BJ (cell line): ENCODE measurements around the gene DYNC1LI1. TPM values are rescaled to one million over a fixed set of nuclear protein-coding genes. Genes with fewer than 3 reads are reported as not detected.

Experiments used
- CTCF ChIA-PET: fragments of 350-600 bp; formaldehyde crosslinking; extraction: SDS; loops from one replicate; lab custom pipeline; 2021; ENCODE audit warnings: antibody characterized with exemption, inconsistent platforms; lab: Yijun Ruan, JAX
- POLR2A ChIA-PET: fragments of 300-600 bp; sonication (Branson Sonifier 250); formaldehyde crosslinking; extraction: SDS; loops from one replicate; lab custom pipeline; 2021; ENCODE audit warnings: antibody characterized with exemption; lab: Charles Lee
- DNase-seq: peaks from one replicate; pipeline ENCODE4 v3.0.0-alpha.2; 2011; ENCODE audit warnings: low read depth
- H3K27me3 ChIP-seq: 2 replicates; pipeline ENCODE4 v1.6.0; 2011; ENCODE audit warnings: low read length; ENCODE audit not compliant: control insufficient read depth, insufficient read depth
- H3K36me3 ChIP-seq: 2 replicates; pipeline ENCODE4 v1.5.1; 2011; ENCODE audit warnings: low read length; ENCODE audit not compliant: control insufficient read depth, insufficient read depth
- H3K4me3 ChIP-seq: 2 replicates; pipeline ENCODE4 v1.5.1; 2011; ENCODE audit warnings: low read depth, mild to moderate bottlenecking, control low read depth, low read length
- polyA plus RNA-seq: library from polyadenylated mRNA; depleted of rRNA; stranded (reverse); fragments of >200 nt; gene quantifications from 2 replicates; pipeline ENCODE4 v1.2.3, GENCODE V29; 2011
- TF ChIP-seq, protein P1 (sequence below): IDR thresholded peaks from 2 replicates; pipeline ENCODE4 v1.5.1; 2011; ENCODE audit warnings: low read depth, mild to moderate bottlenecking, control low read depth, inconsistent platforms, low read length, moderate library complexity; ENCODE audit not compliant: insufficient read depth

The DYNC1LI1 gene
- polyA plus RNA-seq, 1 experiment, result 15.9 TPM

GRCh38 chr3:32492684-32493436 lies 77.8 kb downstream of the DYNC1LI1 start:
- POLR2A ChIA-PET, result no interaction called here
- Histone ChIP-seq H3K36me3 (no peaks in the 10 kb centered on the region), H3K27me3 (no peaks in the 10 kb centered on the region), H3K4me3 (no peak overlapping the region)
- CTCF ChIA-PET, result interaction anchor here (0.8 to 2.1 kb wide), 2 partner anchors 25 to 60 kb away, joined by 3 to 4 read pairs; no protein-coding TSS in a partner anchor
- no peak for DNase-seq
- TF ChIP-seq, protein P1, sequence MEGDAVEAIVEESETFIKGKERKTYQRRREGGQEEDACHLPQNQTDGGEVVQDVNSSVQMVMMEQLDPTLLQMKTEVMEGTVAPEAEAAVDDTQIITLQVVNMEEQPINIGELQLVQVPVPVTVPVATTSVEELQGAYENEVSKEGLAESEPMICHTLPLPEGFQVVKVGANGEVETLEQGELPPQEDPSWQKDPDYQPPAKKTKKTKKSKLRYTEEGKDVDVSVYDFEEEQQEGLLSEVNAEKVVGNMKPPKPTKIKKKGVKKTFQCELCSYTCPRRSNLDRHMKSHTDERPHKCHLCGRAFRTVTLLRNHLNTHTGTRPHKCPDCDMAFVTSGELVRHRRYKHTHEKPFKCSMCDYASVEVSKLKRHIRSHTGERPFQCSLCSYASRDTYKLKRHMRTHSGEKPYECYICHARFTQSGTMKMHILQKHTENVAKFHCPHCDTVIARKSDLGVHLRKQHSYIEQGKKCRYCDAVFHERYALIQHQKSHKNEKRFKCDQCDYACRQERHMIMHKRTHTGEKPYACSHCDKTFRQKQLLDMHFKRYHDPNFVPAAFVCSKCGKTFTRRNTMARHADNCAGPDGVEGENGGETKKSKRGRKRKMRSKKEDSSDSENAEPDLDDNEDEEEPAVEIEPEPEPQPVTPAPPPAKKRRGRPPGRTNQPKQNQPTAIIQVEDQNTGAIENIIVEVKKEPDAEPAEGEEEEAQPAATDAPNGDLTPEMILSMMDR, result no peak

DNA sequence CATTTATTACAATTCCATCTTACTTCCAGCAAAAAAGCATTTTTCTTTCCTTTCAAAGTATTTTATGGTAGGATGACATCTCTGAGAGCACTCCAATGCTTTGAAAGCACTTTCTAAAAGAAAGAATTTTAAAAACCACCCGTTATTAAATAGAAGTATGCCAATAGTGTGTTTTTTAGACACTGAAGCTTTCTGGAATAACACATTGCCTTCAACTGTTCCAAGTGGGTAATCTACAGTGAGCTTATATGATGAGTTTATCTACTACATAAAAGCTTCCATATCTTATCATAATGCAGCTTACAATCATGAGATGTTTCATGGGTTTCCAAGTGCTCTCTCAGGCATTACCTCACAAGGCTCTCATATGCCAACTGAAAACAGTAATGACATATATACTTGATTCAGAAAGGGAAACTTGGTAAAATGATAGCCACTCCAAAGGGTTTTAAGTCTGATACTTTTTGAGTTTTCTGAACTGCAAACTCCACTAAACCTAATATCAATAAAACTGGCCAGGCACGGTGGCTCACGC lies 82.1 kb downstream of the DYNC1LI1 start:
- TF ChIP-seq, protein P1, result no peak
- ChIA-PET POLR2A (no interaction called here), CTCF (no interaction called here)
- no peaks in the 10 kb centered on the region for H3K27me3 ChIP-seq
- DNase-seq, result no peak
- H3K4me3 ChIP-seq, result no peak overlapping the region
- no peaks in the 10 kb centered on the region for H3K36me3 ChIP-seq

DNA sequence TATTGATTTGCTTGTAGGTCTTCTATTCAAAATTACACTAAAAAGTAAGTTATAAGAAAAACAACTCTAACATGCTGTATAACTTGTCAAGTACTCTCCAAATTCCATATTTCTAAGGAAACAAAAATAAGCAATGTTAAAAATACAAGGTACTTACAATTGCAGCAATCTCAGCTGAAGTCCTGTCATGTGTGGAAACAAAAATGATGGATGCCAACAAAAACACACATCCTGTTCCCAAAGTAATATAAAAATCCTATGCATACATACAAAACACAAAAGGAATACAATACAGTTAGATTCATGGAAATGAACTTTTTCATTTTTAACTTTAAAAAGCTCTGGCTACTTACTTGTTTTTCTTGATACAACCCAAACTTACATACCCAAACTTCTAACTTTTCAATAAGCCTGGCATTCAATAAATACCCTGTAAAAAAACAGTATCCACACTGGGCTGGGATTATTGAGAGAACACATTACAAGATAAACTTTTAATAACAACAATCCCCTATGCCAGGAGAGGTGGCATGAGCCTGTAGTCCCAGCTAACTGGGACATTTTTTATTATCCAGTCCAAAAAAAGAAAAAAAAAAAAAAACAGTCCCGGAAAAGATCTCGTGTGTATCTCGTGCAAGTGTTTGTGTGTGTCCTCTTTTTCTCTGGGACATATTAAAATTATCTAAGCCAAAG lies 82.7 kb downstream of the DYNC1LI1 start:
- ChIA-PET CTCF (no interaction called here), POLR2A (no interaction called here)

DNA sequence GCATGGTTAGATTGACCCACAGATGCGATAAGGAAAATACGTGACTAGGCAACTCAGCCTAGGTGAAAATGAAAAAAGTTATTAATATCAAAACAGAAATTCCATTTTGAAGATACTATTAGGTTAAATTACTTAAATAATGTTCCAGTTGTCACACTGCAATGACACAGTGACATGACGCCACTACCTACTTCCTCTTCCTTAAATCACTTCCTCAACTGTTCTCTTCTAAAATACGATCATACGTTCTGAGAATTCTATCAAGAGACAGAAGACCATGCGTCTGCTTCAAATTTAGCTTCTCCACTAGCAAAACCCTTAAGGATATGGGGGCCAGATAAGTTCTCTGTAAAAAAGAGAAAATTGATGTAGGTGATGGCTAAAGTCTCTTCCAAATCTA lies 86.2 kb downstream of the DYNC1LI1 start:
- no peak for DNase-seq
- Histone ChIP-seq H3K36me3 (no peaks in the 10 kb centered on the region), H3K4me3 (no peak overlapping the region), H3K27me3 (no peaks in the 10 kb centered on the region)
- ChIA-PET CTCF (interaction anchor here (2.8 kb wide), 1 partner anchor 16 kb away, joined by 10 read pairs; no protein-coding TSS in a partner anchor), POLR2A (no interaction called here)
- TF ChIP-seq, protein P1, result no peak

More for the DNA sequence above, 82.7 kb downstream of the DYNC1LI1 start:
- Histone ChIP-seq H3K4me3 (no peak overlapping the region), H3K36me3 (no peaks in the 10 kb centered on the region), H3K27me3 (no peaks in the 10 kb centered on the region)
- TF ChIP-seq, protein P1, result no peak
- no peak for DNase-seq

DNA sequence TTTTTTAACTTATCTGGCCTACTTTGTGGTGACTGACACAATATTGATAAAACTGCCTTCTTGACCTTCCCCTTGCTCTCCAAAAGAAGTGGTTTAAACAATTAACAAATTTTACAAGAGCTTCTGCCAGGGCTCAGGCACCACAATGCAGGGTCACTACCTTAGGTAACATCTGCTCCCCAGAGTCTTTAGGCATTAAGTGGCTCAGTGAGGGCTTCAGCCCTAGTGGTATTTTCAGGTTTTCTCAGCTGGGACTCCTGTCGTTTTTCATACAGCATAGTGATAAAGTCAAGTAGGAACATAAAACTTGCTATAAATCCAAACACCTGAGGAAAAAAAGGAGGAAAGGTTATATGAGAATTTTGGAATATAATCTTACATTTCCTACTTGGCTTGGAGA lies 86.9 kb downstream of the DYNC1LI1 start:
- ChIA-PET CTCF (interaction anchor here (2.8 kb wide), 1 partner anchor 16 kb away, joined by 10 read pairs; no protein-coding TSS in a partner anchor), POLR2A (no interaction called here)
- Histone ChIP-seq H3K27me3 (no peaks in the 10 kb centered on the region), H3K4me3 (no peak overlapping the region), H3K36me3 (no peaks in the 10 kb centered on the region)
- no peak for DNase-seq
- TF ChIP-seq, protein P1, result no peak
